HG03575 (cell line): ENCODE results near the gene FAM162B.

Experiments used
- ATAC-seq: cut with Tn5 transposase; IDR thresholded peaks from one replicate; pipeline ENCODE4 v1.9.1; 2021; ENCODE audit not compliant: unreplicated experiment, insufficient number of reproducible peaks, low FRiP score; ENCODE audit errors: extremely low read depth

The FAM162B gene

DNA sequence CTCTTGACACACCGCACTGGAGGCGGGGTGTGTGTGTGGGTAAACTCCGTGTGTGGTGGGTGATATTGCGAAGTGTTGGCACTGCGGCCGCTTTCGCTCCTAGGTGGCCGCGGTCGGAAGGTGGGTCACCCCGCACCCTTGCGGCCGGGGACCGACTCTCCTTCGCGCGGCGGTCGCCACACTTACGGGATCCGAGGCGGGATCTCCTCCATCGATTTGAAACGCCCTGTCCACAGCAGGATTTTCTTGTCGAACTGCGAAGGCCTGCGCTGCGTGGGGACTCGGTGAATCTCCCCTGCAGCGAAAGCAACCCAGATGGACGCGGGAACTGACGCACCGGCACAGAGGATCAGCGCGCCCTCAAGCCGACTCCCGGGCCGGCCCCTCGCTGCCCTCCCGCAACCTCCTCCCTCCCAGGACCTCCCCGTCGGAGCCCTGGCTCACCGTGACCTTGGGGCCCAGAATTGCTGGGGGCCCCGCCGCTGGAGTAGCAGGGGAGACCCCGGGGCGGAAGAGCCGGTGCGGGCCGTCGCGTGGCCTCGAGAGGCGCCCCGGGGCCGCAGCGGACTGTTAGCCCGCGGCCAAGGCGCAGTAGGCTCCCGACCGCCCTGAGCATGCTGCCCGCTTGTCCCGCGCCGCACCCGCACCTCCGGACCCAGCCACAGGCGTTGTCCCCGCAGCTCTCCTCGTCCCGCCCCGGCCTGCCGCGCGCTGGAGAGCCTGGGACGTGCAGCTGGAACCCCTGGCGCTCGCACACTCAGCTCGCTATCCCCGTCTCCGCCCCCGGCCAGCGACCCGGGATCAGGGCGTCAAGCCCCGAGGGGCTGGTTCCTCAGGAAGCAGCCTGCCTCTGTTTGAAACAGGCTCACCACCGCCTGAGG, at the start of gene FAM162B:
TSS of gene FAM162B (minus strand) at position 759 of the 881 bp plus-strand sequence. CDS start at position 616, 143 bp downstream.
- no peak for ATAC-seq

DNA sequence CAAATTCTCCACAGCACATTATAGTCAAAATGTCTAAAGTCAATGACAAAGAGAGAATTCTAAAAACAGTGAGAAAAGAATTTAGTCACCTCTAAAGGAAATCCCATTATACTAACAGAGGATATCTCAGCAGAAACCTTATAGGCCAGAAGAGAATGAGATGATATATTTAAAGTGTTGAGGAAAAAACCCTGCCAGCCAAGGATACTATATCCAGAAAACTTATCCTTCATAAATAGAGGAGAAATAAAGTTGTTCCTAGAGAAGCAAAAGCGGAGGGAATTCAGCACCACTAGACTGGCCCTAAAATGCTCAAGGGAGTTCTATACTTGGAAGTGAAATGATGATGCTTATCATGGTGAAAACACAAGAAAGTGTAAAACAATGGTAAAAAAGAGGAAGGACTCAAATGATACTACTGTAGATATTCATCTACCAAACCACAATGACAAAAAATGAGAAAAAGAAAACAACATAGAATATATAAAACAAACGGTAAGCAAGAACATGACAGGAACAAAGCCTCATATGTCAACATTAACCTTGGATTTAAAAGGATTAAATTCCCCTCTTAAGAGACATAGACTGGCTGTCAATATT, 46.6 kb upstream of the FAM162B start:
- no peak for ATAC-seq

DNA sequence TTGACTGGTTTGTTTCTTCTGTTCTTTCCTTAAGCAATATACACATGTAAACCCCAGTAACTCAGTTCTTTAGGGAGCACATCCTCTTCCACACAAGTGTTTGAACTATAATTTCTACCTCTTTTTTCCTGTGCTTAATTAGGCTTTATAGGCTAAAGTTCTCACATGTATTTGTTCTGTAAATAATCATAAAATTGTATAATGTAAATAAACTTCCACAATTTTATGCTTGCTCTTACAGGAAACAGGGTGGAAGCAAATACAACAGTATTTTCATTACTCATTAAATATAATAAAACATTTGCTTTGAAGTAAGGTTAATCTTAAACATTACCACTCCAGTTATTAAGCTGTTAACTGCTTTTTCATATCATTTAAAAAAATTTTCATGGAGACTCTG, 36.5 kb upstream of the FAM162B start:
- no peak for ATAC-seq

DNA sequence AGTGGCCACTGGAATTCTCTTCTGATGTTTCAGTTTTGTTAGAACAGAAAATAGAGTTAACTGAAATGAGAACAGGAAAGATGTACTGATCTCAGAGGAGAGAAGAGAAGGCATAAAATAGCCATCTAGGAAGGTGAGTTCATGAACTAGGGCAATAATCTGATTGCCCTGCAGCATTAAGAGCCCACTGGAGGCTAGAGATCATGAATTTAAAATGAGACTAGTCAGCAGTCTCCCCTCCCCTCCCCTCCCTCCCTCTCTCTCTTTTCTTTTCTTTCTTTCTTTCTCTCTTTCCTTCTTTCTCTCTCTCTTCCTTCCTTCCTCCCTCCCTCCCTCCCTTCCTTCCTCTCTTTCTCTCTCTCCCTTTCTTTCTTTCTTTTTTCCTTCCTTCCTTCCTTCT, 34.4 kb upstream of the FAM162B start:
- ATAC-seq: no peak

- ATAC-seq: no peak
Measured at GRCh38 chr6:116797585-116797984, 32.1 kb upstream of the FAM162B start.

DNA sequence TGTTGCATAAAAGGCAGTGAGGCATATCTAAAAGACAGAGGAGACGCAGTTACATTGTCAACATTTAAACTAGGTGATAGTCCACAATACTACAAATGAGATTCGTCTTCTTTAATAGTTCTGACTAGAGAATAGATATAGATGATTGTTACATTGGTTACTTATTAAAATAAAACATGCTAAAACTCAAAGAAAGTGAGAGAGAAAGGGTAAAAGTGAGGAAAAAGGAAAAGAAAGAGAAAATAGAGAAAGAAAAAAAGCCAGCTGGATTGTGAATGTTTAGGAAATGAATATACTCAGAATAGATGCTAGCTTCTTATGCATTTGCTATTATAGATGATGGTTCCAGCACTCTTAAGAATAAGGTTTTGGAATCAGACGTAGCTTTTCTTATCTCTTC, 27.7 kb upstream of the FAM162B start:
- no peak for ATAC-seq

DNA sequence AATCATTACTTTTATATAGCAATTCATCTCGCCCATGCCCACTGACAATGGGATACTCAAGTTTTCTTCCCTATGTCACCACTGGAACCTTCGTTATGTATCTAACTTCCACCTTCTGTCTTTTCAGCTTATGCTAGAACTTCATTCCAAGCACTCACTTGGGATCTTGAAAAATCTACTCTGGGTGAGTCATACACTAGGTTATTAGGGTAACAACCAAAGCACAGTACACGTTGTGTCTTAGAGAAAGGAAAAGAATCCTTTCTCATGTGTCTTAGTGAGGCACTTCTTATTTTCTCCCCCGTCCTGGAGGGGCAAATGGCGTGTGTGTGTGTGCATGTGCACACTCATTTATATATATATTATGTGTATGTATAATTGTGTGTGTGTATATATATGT, 18.3 kb upstream of the FAM162B start:
- ATAC-seq: no peak

GRCh38 chr6:116779573-116780164, 14.2 kb upstream of the FAM162B start:
- ATAC-seq: no peak

GRCh38 chr6:116773886-116774285, 8.4 kb upstream of the FAM162B start:
- ATAC-seq: no peak

GRCh38 chr6:116772450-116772849, 6.9 kb upstream of the FAM162B start:
- ATAC-seq: no peak

- ATAC-seq: no peak
Measured at GRCh38 chr6:116767715-116768114, 2.2 kb upstream of the FAM162B start.

GRCh38 chr6:116766506-116767176, 1.1 kb upstream of the FAM162B start:
- ATAC-seq: no peak

DNA sequence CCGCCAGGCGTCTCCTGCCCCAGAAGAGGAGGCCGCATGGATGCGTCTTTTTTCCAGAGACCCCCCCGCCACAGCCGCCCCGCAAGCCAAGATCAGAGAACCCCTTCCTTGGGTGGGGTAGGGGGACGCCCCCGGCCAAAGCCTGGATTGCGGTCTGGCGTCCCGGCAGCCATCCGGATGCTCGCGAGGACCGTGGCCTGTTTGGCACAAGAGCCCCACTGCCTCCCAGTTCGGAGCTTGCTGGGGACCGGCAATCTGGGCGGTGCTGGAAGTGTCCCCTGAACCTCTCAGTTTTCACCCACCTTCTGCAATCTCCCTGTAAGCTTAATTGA, 924 bp downstream of the FAM162B start:
- no peak for ATAC-seq

GRCh38 chr6:116763906-116764628, 1.5 kb downstream of the FAM162B start:
- no peak for ATAC-seq

- ATAC-seq: no peak
Measured at GRCh38 chr6:116763048-116763447, 2.5 kb downstream of the FAM162B start.

- ATAC-seq: no peak
Measured at GRCh38 chr6:116762235-116762634, 3.3 kb downstream of the FAM162B start.

DNA sequence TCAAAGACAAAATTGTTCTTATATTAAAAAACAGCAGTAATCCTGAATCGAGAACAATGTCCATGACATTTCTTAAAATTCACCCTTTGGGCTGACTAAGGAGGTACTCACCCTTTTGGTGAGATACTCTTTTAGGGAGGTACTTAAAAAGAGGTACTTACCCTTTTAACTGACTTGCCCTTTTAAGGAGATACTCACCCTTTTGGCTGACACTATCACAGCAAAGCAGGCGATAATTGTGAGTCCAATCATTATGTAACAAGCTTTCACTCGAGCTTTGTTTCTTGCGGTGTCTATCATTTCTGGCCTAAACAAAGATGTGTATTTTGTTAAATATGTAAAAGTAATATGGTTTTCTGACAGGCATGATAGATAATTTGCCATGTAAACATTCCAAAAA, 3.7 kb downstream of the FAM162B start:
- no peak for ATAC-seq

DNA sequence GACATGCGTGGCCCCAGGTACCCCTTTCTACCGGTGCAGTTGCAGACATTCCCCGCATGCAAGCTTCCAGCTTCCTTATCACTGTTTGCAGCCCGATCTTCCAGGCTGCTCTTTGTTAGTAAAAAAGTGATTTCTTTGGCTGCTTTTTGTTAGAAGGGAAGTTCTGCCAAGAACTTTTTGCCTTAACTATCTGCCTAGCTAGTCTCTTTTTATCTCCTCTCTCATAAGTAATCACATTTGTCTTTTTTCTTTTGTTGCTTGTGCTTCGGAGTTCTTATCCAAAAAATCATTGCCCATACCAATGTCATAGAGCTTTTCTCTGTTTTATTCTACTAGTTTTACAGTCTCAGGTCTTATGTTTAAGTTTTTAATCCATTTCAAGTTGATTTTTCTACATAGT, 20.3 kb downstream of the FAM162B start:
- ATAC-seq: no peak

GRCh38 chr6:116741571-116741970, 23.9 kb downstream of the FAM162B start:
- ATAC-seq: no peak
